ENCODE results near the gene HAGHL. TPM values are rescaled to one million over a fixed set of nuclear protein-coding genes. Genes with fewer than 3 reads are reported as not detected.

The HAGHL gene
- total and polyA plus RNA-seq, 2 donors (not counting 3 experiments of a cell fraction or from before 2014, with no cell fraction given): 6.3 to 6.8 TPM

DNA sequence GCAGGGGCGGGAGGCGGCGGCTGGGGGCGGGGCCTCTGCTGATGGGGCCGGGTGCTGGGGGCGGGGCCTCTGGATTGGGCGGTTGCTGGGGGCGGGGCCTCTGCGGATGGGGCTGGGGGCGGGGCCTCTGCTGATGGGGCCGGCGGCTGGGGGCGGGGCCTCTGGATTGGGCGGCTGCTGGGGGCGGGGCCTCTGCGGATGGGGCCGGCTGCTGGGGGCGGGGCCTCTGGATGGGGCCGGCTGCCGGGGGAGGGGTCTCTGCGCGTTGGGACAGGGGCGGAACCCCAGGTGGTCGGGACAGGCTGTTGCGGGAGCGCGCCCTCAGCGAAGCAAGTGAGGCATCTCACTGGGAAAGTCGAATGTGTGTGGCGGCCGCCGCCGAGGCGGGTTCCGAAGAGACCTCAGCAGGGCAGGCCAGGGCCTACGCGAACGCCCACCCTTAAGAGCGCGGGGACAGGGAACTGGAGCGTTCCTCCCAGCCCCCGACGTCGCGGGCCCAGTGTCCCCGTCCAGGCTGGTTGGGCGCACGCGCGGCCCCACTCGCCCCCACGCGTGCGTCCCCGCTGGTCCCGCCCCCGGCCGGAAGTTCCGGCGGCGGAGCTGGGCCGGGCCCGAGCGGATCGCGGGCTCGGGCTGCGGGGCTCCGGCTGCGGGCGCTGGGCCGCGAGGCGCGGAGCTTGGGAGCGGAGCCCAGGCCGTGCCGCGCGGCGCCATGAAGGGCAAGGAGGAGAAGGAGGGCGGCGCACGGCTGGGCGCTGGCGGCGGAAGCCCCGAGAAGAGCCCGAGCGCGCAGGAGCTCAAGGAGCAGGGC, 46.9 kb upstream of the HAGHL start, which contains the start of gene STUB1:
TSS of gene STUB1 (plus strand) at position 597 of the 811 bp plus-strand sequence. CDS start at position 713, 116 bp downstream.
- ChIA-PET CTCF (interaction anchor here (0.7 to 1.8 kb wide), 4 partner anchors 12 to 101 kb away, joined by 3 to 5 read pairs (median 4); no protein-coding TSS in a partner anchor), POLR2A (no interaction called here)
- FAIRE-seq (peak; percentile 81), DNase-seq (ENCODE audit: low read depth, low spot score) (peak; percentile 90)
- H2AFZ ChIP-seq (ENCODE audit: low read depth, low read length): peak within 1 kb of the TSS; percentile 76
- H3K4me3 ChIP-seq (replicated peaks in 1 of 3; ENCODE audit: insufficient read depth in 1 of 3, low read depth in 1 of 3, low read length in 3 of 3): peak within 1 kb of the TSS; percentile 68 to 83 (median 71)
- intact Hi-C loops (cut with micrococcal nuclease): loop anchor here (1.0 kb wide), 1 partner anchor 12 kb away; the partner anchor contains the start of gene RHOT2
- H3K36me3 ChIP-seq (ENCODE audit: control insufficient read depth in 2 of 2, extremely low read depth in 1 of 2, insufficient read depth in 2 of 2, low read length in 2 of 2): peaks cover 7 to 12% of the 10 kb centered on the region in 2 experiments
- H3K9ac ChIP-seq (replicated peaks; ENCODE audit: extremely low read depth, insufficient read depth, low read length): peak within 1 kb of the TSS; percentile 49
- H3K9me3 ChIP-seq (replicated peaks; ENCODE audit: control insufficient read depth, insufficient read depth, low read length): no peaks in the 10 kb centered on the region
- dilution Hi-C loops (cut with MboI; ENCODE audit: extremely low pct_ligation_motif_present, low sequenced_read_pairs): no loop called here
- peak within 1 kb of the TSS; percentile 31 for H3K27ac ChIP-seq (ENCODE audit: insufficient read depth, low read depth, low read length)
- peak; percentile 89 for TF ChIP-seq POLR2AphosphoS5 (IDR thresholded peaks at IDR 0.05; ENCODE audit: insufficient read depth, low read depth, low read length)
- TF ChIP-seq GATA2 (IDR thresholded peaks at IDR 0.05; ENCODE audit: insufficient read depth, insufficient read length, low read depth, low read length): no peak
- peak; percentile 92 for TF ChIP-seq POLR2A (IDR thresholded peaks at IDR 0.05; ENCODE audit: low read depth, low read length)
- peaks cover 20% of the 10 kb centered on the region for H3K4me1 ChIP-seq (ENCODE audit: control insufficient read depth, extremely low read depth, insufficient read depth, low read length)
- BruUV-seq (replicated peaks): no TSS peak
- no peaks in the 10 kb centered on the region for H3K27me3 ChIP-seq (ENCODE audit: control insufficient read depth in 2 of 2, insufficient read depth in 2 of 2, low read length in 2 of 2)
- peak within 1 kb of the TSS; percentile 66 for H3K4me2 ChIP-seq (ENCODE audit: insufficient read depth, low read length)
- H3K9me1 ChIP-seq (replicated peaks; ENCODE audit: control insufficient read depth, extremely low read depth, insufficient read depth, low read length): no peaks in the 10 kb centered on the region
- H4K20me1 ChIP-seq (replicated peaks; ENCODE audit: control insufficient read depth, extremely low read depth, insufficient read depth, low read length): no peaks in the 10 kb centered on the region
- H3K79me2 ChIP-seq (ENCODE audit: control insufficient read depth, insufficient read depth, low read length): peaks cover 31% of the 10 kb centered on the region

DNA sequence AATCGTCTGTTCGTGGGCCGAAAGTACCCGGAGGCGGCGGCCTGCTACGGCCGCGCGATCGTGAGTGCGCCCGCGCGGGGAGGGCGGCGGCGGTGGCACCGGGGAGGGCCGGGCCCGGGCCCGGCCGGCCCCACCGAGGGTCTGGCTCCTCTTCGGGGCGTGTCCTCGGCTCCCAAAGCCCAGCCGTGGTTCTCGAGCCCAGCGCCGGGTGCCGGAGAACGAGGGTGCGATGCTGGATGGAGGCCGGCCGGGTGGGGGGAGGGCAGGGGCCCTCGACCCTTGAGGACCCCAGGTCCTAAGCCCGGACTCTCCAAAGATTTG, 46.3 kb upstream of the HAGHL start:
- no peaks in the 10 kb centered on the region for H3K9me3 ChIP-seq (replicated peaks; ENCODE audit: control insufficient read depth, insufficient read depth, low read length)
- peaks cover 31% of the 10 kb centered on the region for H3K79me2 ChIP-seq (ENCODE audit: control insufficient read depth, insufficient read depth, low read length)
- no peak for FAIRE-seq
- TF ChIP-seq FOS (IDR thresholded peaks at IDR 0.05; ENCODE audit: borderline replicate concordance, insufficient read depth, low read length) (no peak), GATA2 (IDR thresholded peaks at IDR 0.05; ENCODE audit: insufficient read depth, insufficient read length, low read depth, low read length) (no peak), POLR2A (IDR thresholded peaks at IDR 0.05; ENCODE audit: low read depth, low read length) (peak; percentile 6)
- no TSS peak for BruUV-seq (replicated peaks)
- H3K9ac ChIP-seq (replicated peaks; ENCODE audit: extremely low read depth, insufficient read depth, low read length): peak overlapping the region; percentile 49
- H4K20me1 ChIP-seq (replicated peaks; ENCODE audit: control insufficient read depth, extremely low read depth, insufficient read depth, low read length): no peaks in the 10 kb centered on the region
- H3K9me1 ChIP-seq (replicated peaks; ENCODE audit: control insufficient read depth, extremely low read depth, insufficient read depth, low read length): no peaks in the 10 kb centered on the region
- peaks cover 20% of the 10 kb centered on the region for H3K4me1 ChIP-seq (ENCODE audit: control insufficient read depth, extremely low read depth, insufficient read depth, low read length)
- H3K4me3 ChIP-seq (replicated peaks in 1 of 3; ENCODE audit: insufficient read depth in 1 of 3, low read depth in 1 of 3, low read length in 3 of 3): peak overlapping the region; percentile 68 to 83 (median 71)
- no peaks in the 10 kb centered on the region for H3K27me3 ChIP-seq (ENCODE audit: control insufficient read depth in 2 of 2, insufficient read depth in 2 of 2, low read length in 2 of 2)
- CTCF ChIA-PET: interaction anchor here (0.7 to 1.8 kb wide), 5 partner anchors 12 to 101 kb away, joined by 3 to 5 read pairs (median 4); no protein-coding TSS in a partner anchor
- dilution Hi-C loops (cut with MboI; ENCODE audit: extremely low pct_ligation_motif_present, low sequenced_read_pairs): no loop called here
- POLR2A ChIA-PET: interaction anchor here (0.9 kb wide), 1 partner anchor 10 kb away, joined by 5 read pairs; the partner anchor contains the start of gene WDR24
- peak overlapping the region; percentile 31 for H3K27ac ChIP-seq (ENCODE audit: insufficient read depth, low read depth, low read length)
- H3K36me3 ChIP-seq (ENCODE audit: control insufficient read depth in 2 of 2, extremely low read depth in 1 of 2, insufficient read depth in 2 of 2, low read length in 2 of 2): peaks cover 7 to 14% of the 10 kb centered on the region in 2 experiments
- H2AFZ ChIP-seq (ENCODE audit: low read depth, low read length): no peak overlapping the region
- no peak for DNase-seq (ENCODE audit: low read depth, low spot score)
- intact Hi-C loops (cut with micrococcal nuclease): no loop called here
- H3K4me2 ChIP-seq (ENCODE audit: insufficient read depth, low read length): peak overlapping the region; percentile 66
